PFSK-1 (cell line): Measurements from ENCODE around the gene ZNF511.

ENCODE experiments used
- FOXP2 ChIP-seq: optimal IDR thresholded peaks from 2 replicates; pipeline ENCODE3; 2011; ENCODE audit warnings: borderline replicate concordance, control low read depth, inconsistent platforms; ENCODE audit not compliant: insufficient read depth; ENCODE audit errors: extremely low read length, extremely low read depth
- POLR2AphosphoS5 ChIP-seq: IDR thresholded peaks from 2 replicates; pipeline ENCODE4 v1.6.1; 2012; ENCODE audit warnings: low read depth, mild to moderate bottlenecking, control low read depth, low read length, moderate library complexity
- SIN3A ChIP-seq: IDR thresholded peaks from 2 replicates; pipeline ENCODE4 v1.6.1; 2012; ENCODE audit warnings: mild to moderate bottlenecking, low read length, moderate library complexity, borderline replicate concordance; ENCODE audit not compliant: insufficient read depth
- TAF1 ChIP-seq: IDR thresholded peaks from 2 replicates; pipeline ENCODE4 v1.6.1; 2012; ENCODE audit warnings: low read length, control low read depth, borderline replicate concordance; ENCODE audit not compliant: insufficient read depth
- TF ChIP-seq, protein P1 (sequence below), 2 experiments: IDR thresholded peaks; 2 replicates each; pipeline versions ENCODE4 v1.6.1 to v1.8.0; 2011 to 2012; ENCODE audit warnings: low read depth in 2 of 2, low read length in 2 of 2, control low read depth in 1 of 2, inconsistent platforms in 1 of 2, mild to moderate bottlenecking in 1 of 2, moderate library complexity in 1 of 2; ENCODE audit not compliant: insufficient read depth in 1 of 2

DNA sequence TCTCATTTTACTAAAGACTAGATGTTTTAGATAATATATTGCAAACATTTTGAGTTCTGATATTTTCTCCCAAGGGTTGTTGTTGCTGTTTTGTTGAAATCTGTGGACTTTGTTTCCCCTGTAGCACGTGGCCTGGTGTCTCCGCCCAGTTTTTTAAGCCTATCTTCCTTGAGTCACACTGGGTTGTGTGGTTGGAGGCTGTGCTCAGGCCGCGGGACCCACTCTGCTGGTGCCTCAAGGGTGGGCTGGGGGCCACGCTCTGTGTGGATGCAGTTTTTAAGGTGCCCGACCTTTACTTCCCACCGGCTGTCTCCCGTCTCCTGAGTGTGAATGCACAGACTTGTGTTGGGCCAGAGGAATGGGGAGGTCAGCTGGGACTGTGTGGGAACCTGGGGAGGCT, 34.2 kb downstream of the ZNF511 start:
- TF ChIP-seq TAF1 (no peak), POLR2AphosphoS5 (no peak), SIN3A (no peak), FOXP2 (no peak)
- TF ChIP-seq, protein P1, sequence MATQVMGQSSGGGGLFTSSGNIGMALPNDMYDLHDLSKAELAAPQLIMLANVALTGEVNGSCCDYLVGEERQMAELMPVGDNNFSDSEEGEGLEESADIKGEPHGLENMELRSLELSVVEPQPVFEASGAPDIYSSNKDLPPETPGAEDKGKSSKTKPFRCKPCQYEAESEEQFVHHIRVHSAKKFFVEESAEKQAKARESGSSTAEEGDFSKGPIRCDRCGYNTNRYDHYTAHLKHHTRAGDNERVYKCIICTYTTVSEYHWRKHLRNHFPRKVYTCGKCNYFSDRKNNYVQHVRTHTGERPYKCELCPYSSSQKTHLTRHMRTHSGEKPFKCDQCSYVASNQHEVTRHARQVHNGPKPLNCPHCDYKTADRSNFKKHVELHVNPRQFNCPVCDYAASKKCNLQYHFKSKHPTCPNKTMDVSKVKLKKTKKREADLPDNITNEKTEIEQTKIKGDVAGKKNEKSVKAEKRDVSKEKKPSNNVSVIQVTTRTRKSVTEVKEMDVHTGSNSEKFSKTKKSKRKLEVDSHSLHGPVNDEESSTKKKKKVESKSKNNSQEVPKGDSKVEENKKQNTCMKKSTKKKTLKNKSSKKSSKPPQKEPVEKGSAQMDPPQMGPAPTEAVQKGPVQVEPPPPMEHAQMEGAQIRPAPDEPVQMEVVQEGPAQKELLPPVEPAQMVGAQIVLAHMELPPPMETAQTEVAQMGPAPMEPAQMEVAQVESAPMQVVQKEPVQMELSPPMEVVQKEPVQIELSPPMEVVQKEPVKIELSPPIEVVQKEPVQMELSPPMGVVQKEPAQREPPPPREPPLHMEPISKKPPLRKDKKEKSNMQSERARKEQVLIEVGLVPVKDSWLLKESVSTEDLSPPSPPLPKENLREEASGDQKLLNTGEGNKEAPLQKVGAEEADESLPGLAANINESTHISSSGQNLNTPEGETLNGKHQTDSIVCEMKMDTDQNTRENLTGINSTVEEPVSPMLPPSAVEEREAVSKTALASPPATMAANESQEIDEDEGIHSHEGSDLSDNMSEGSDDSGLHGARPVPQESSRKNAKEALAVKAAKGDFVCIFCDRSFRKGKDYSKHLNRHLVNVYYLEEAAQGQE (IDR thresholded peaks at IDR 0.05; ENCODE audit: insufficient read depth in 1 of 2, low read depth in 2 of 2, low read length in 2 of 2): no peak
